ENCODE results near the gene RCE1.

DNA sequence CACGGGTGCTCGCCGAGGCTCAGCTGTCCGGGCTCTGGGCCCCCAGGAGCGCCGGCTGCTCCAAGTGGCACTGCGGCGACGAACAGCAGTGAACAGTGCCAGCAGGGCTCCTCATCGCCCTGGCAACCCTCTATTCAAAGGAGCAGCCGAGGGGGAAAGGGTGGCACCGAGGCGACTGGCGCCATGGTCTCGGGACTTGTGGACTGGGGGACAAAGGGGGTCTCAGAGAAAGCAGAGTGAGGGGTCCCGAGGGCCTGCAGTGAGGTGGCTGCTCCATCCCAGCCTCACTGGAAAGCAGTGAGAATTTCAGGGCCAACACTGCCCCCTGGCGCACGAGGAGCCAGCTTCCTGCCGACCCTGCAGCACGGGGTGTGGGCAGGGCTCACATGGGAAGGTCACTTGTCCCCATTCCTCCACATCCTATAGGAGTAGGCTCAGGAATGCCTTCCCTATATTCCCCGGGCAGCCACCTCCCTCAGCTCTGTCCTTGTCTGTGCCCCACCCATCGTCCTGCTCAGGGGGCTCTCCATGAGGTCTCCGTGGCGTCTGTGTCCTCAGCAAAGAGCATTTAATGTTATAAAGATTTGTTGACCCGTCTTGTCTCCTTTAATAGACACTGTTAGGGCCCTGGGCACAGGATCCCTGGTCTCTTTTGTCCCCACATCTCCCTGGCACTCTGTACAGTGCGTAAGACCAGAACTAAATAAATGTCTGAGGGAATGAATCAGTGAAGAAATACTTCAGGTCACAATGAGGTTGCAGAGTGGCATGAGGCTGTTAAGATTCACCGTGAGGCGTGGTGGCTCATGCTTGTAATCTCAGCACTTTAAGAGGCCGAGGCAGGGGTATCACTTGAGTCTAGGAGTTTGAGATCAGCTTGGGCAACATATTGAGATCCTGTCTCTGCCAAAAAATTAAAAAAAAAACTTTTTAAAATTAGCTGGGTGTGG, 40.0 kb downstream of the RCE1 start:
- TF ChIP-seq CTCF (conservative IDR thresholded peaks at IDR 0.05 in 1 of 2, IDR thresholded peaks at IDR 0.05 in 1 of 2; ENCODE audit: extremely low read depth in 1 of 2, insufficient read depth in 1 of 2, low read depth in 1 of 2, low read length in 2 of 2) (peak; percentile 62 to 76), EZH2 (IDR thresholded peaks at IDR 0.05; ENCODE audit: borderline replicate concordance, low read length) (no peak)

All from mammary epithelial cell (primary cell).